Measurements from ENCODE around the gene CSF1R.
"Not testable (repeated sequence)": the region's sequence is repeated elsewhere in the genome, so short reads cannot be mapped to it uniquely, and the experiment has no call there.

The CSF1R gene

GRCh38 chr5:150033334-150033733, 53.0 kb downstream of the CSF1R start:
- no peaks in the 10 kb centered on the region for H3K9me2 ChIP-seq (replicated peaks; ENCODE audit: control insufficient read depth, low read length)
- H3K9me3 ChIP-seq (ENCODE audit: control insufficient read depth, insufficient read depth, low read length), result no peaks in the 10 kb centered on the region
- H4K20me1 ChIP-seq (ENCODE audit: control insufficient read depth, insufficient read depth, low read depth, low read length), result no peaks in the 10 kb centered on the region
- no peaks in the 10 kb centered on the region for H3F3A ChIP-seq (ENCODE audit: control insufficient read depth, insufficient read depth)
- TF ChIP-seq CTCF (IDR thresholded peaks at IDR 0.05; ENCODE audit: low read depth, low read length, poor library complexity, severe bottlenecking), result no peak
- TF ChIP-seq EZH2phosphoT487 (IDR thresholded peaks at IDR 0.05; ENCODE audit: borderline replicate concordance, low read length), result no peak
- H3K4me3 ChIP-seq (ENCODE audit: low read length), result no peak overlapping the region
- peaks cover 95% of the 10 kb centered on the region for H3K36me3 ChIP-seq (ENCODE audit: control insufficient read depth, low read length)
- H3K27me3 ChIP-seq (ENCODE audit: control insufficient read depth, low read length), result no peaks in the 10 kb centered on the region
- peaks cover 9% of the 10 kb centered on the region for H3K4me1 ChIP-seq (ENCODE audit: control insufficient read depth, low read length)
- no peaks in the 10 kb centered on the region; the same call in 1 of the 2 replicates for H3K79me2 ChIP-seq (ENCODE audit: control insufficient read depth, low read length)
- no peak overlapping the region for H3K27ac ChIP-seq (ENCODE audit: low read depth, low read length)
- H3K4me2 ChIP-seq (ENCODE audit: low read length), result no peak overlapping the region

GRCh38 chr5:150028047-150028446, 58.3 kb downstream of the CSF1R start:
- not testable (repeated sequence) for H3F3A ChIP-seq (ENCODE audit: control insufficient read depth, insufficient read depth); H3K4me2 ChIP-seq (ENCODE audit: low read length); H4K20me1 ChIP-seq (ENCODE audit: control insufficient read depth, insufficient read depth, low read depth, low read length); H3K9me3 ChIP-seq (ENCODE audit: control insufficient read depth, insufficient read depth, low read length); H3K4me1 ChIP-seq (ENCODE audit: control insufficient read depth, low read length); H3K4me3 ChIP-seq (ENCODE audit: low read length); H3K27ac ChIP-seq (ENCODE audit: low read depth, low read length); H3K27me3 ChIP-seq (ENCODE audit: control insufficient read depth, low read length); H3K9me2 ChIP-seq (replicated peaks; ENCODE audit: control insufficient read depth, low read length); H3K79me2 ChIP-seq (ENCODE audit: control insufficient read depth, low read length)
- H3K36me3 ChIP-seq (ENCODE audit: control insufficient read depth, low read length), result peaks cover 87% of the 10 kb centered on the region

- Histone ChIP-seq H3K79me2 (ENCODE audit: control insufficient read depth, low read length) (no peaks in the 10 kb centered on the region), H3K4me2 (ENCODE audit: low read length) (no peak overlapping the region), H3K9me2 (replicated peaks; ENCODE audit: control insufficient read depth, low read length) (no peaks in the 10 kb centered on the region), H3F3A (ENCODE audit: control insufficient read depth, insufficient read depth) (no peaks in the 10 kb centered on the region), H3K4me1 (ENCODE audit: control insufficient read depth, low read length) (no peaks in the 10 kb centered on the region), H3K4me3 (ENCODE audit: low read length) (no peak overlapping the region), H3K27ac (ENCODE audit: low read depth, low read length) (no peak overlapping the region), H3K9me3 (ENCODE audit: control insufficient read depth, insufficient read depth, low read length) (no peaks in the 10 kb centered on the region), H4K20me1 (ENCODE audit: control insufficient read depth, insufficient read depth, low read depth, low read length) (no peaks in the 10 kb centered on the region), H3K27me3 (ENCODE audit: control insufficient read depth, low read length) (no peaks in the 10 kb centered on the region), H3K36me3 (ENCODE audit: control insufficient read depth, low read length) (peaks cover 86% of the 10 kb centered on the region)
- no peak for TF ChIP-seq EZH2phosphoT487 (IDR thresholded peaks at IDR 0.05; ENCODE audit: borderline replicate concordance, low read length)
- no peak for TF ChIP-seq CTCF (IDR thresholded peaks at IDR 0.05; ENCODE audit: low read depth, low read length, poor library complexity, severe bottlenecking)
These were observed 59.6 kb downstream of the CSF1R start for GRCh38 chr5:150026682-150027172.

DNA sequence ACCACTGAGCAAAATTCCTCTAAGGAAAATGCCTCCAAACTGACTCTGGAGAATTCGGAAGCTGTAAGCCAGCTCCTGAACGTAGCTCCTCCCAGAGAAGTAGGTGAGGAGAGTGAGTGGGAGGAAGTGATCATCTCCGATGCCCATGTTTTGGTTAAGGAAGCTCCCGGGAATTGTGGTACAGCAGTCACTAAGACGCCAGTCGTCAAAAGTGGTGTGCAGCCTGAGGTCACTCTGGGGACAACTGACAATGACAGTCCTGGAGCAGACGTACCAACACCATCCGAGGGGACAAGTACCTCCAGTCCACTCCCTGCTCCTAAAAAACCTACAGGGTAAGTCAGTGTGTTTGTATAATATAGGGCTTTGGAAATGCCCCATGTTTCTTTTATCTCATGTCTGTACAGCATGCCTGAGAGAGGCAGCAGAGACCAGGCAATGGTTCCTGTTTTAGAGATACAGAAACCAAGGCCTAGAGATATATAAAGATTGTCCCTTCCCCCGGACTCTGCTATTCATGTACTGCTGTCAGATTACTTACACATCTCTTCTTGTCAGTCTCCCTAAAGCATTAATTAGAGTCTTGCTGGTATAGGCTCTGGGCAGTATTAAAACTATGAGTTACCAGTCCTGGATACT, 61.9 kb downstream of the CSF1R start:
- H3K27me3 ChIP-seq (ENCODE audit: control insufficient read depth, low read length), result no peaks in the 10 kb centered on the region
- no peak overlapping the region for H3K4me3 ChIP-seq (ENCODE audit: low read length)
- no peaks in the 10 kb centered on the region for H3K4me1 ChIP-seq (ENCODE audit: control insufficient read depth, low read length)
- no peaks in the 10 kb centered on the region for H3K9me2 ChIP-seq (replicated peaks; ENCODE audit: control insufficient read depth, low read length)
- H3K27ac ChIP-seq (ENCODE audit: low read depth, low read length), result no peak overlapping the region
- TF ChIP-seq CTCF (IDR thresholded peaks at IDR 0.05; ENCODE audit: low read depth, low read length, poor library complexity, severe bottlenecking) (no peak), EZH2phosphoT487 (IDR thresholded peaks at IDR 0.05; ENCODE audit: borderline replicate concordance, low read length) (no peak)
- peaks cover 88% of the 10 kb centered on the region for H3K36me3 ChIP-seq (ENCODE audit: control insufficient read depth, low read length)
- H3K4me2 ChIP-seq (ENCODE audit: low read length), result no peak overlapping the region
- no peaks in the 10 kb centered on the region for H3F3A ChIP-seq (ENCODE audit: control insufficient read depth, insufficient read depth)
- H4K20me1 ChIP-seq (ENCODE audit: control insufficient read depth, insufficient read depth, low read depth, low read length), result no peaks in the 10 kb centered on the region
- H3K9me3 ChIP-seq (ENCODE audit: control insufficient read depth, insufficient read depth, low read length), result no peaks in the 10 kb centered on the region
- H3K79me2 ChIP-seq (ENCODE audit: control insufficient read depth, low read length), result no peaks in the 10 kb centered on the region

Measured in DOHH2 (cell line).